Neuronal stem cell (in vitro differentiated cells): ENCODE results near the gene TMEM184C.

ENCODE experiments used
- DNase-seq: peaks from one replicate; pipeline ENCODE4 v3.0.0-alpha.2; 2013; ENCODE audit warnings: low spot score
- H2AFZ ChIP-seq: one replicate; pipeline ENCODE4 v1.6.1; 2013; ENCODE audit warnings: mild to moderate bottlenecking, low read length, inconsistent platforms
- H2AK5ac ChIP-seq: 2 replicates; pipeline ENCODE4 v1.6.1; 2013; ENCODE audit warnings: low read depth, mild to moderate bottlenecking, inconsistent platforms, low read length, moderate library complexity, mixed read lengths
- H2BK120ac ChIP-seq: 2 replicates; pipeline ENCODE4 v1.6.1; 2013; ENCODE audit warnings: low read depth, mild to moderate bottlenecking, inconsistent platforms, low read length, moderate library complexity, mixed read lengths
- H2BK12ac ChIP-seq: one replicate; pipeline ENCODE4 v1.6.1; 2013; ENCODE audit warnings: low read length, inconsistent platforms
- H2BK15ac ChIP-seq: 2 replicates; pipeline ENCODE4 v1.6.1; 2013; ENCODE audit warnings: mild to moderate bottlenecking, low read length, inconsistent platforms, mixed read lengths
- H2BK5ac ChIP-seq: one replicate; pipeline ENCODE4 v1.6.1; 2013; ENCODE audit warnings: inconsistent platforms, mild to moderate bottlenecking, low read length, moderate library complexity
- H3K14ac ChIP-seq: one replicate; pipeline ENCODE4 v1.6.1; 2013; ENCODE audit warnings: low read length, inconsistent platforms
- H3K18ac ChIP-seq: 2 replicates; pipeline ENCODE4 v1.6.1; 2013; ENCODE audit warnings: low read length, inconsistent platforms
- H3K23ac ChIP-seq: 2 replicates; pipeline ENCODE4 v1.6.1; 2013; ENCODE audit warnings: low read depth, mild to moderate bottlenecking, mixed read lengths, low read length, inconsistent platforms; ENCODE audit not compliant: poor library complexity
- H3K27ac ChIP-seq: replicated peaks from 3 replicates; pipeline ENCODE4 v1.5.1; 2013; ENCODE audit warnings: low read length, inconsistent platforms
- H3K27me3 ChIP-seq, 3 experiments: 2 replicates each; pipeline ENCODE4 v1.6.1; 2013; ENCODE audit warnings: low read length in 3 of 3, mild to moderate bottlenecking in 2 of 3, inconsistent platforms in 1 of 3, low read depth in 1 of 3, mixed read lengths in 1 of 3, moderate library complexity in 1 of 3; ENCODE audit not compliant: control insufficient read depth in 3 of 3, insufficient read depth in 3 of 3
- H3K36me3 ChIP-seq, 2 donors: replicated peaks in 1 of 2; 2 replicates each; pipeline ENCODE4 v1.6.1; 2013; ENCODE audit warnings: low read length in 2 of 2; ENCODE audit not compliant: control insufficient read depth in 2 of 2, insufficient read depth in 2 of 2
- H3K4ac ChIP-seq: 2 replicates; pipeline ENCODE4 v1.6.1; 2013; ENCODE audit warnings: inconsistent platforms, mild to moderate bottlenecking, low read length, moderate library complexity
- H3K4me1 ChIP-seq, 2 donors: 1 replicate in 1 of 2; 2 replicates in 1 of 2; pipeline ENCODE4 v1.6.1; 2013; ENCODE audit warnings: low read length in 2 of 2, low read depth in 1 of 2; ENCODE audit not compliant: control insufficient read depth in 2 of 2, insufficient read depth in 1 of 2
- H3K4me2 ChIP-seq: one replicate; pipeline ENCODE4 v1.6.1; 2013; ENCODE audit warnings: mild to moderate bottlenecking, low read length, inconsistent platforms; ENCODE audit not compliant: insufficient read depth, poor library complexity, severe bottlenecking
- H3K4me3 ChIP-seq, 2 donors: 2 replicates each; pipeline ENCODE4 v1.5.1; 2013; ENCODE audit warnings: low read length in 2 of 2, mild to moderate bottlenecking in 2 of 2, inconsistent platforms in 1 of 2, moderate library complexity in 1 of 2
- H3K79me1 ChIP-seq: one replicate; pipeline ENCODE4 v1.6.1; 2013; ENCODE audit warnings: low read depth, mild to moderate bottlenecking, inconsistent platforms, low read length, moderate library complexity
- H3K9ac ChIP-seq: one replicate; pipeline ENCODE4 v1.6.1; 2013; ENCODE audit warnings: mild to moderate bottlenecking, low read depth, low read length, inconsistent platforms; ENCODE audit not compliant: poor library complexity
- H3K9me3 ChIP-seq, 2 donors: replicated peaks in 1 of 2; 2 replicates each; pipeline versions ENCODE3 to v1.6.1; 2013; ENCODE audit warnings: low read length in 2 of 2, mild to moderate bottlenecking in 2 of 2, inconsistent platforms in 1 of 2, low read depth in 1 of 2, mixed read lengths in 1 of 2, moderate library complexity in 1 of 2; ENCODE audit not compliant: control insufficient read depth in 2 of 2, insufficient read depth in 1 of 2
- H4K8ac ChIP-seq: one replicate; pipeline ENCODE4 v1.6.1; 2013; ENCODE audit warnings: low read depth, mild to moderate bottlenecking, inconsistent platforms, low read length, moderate library complexity
- H4K91ac ChIP-seq: one replicate; pipeline ENCODE4 v1.6.1; 2013; ENCODE audit warnings: low read length, low read depth, mild to moderate bottlenecking, inconsistent platforms; ENCODE audit not compliant: poor library complexity
- WGBS, 2 donors: extraction: QIAGEN DNeasy Blood & Tissue Kit; methylation state at CpG; one replicate each; pipeline ENCODE4 v1.1.7; 2013; ENCODE audit warnings: missing lambda C conversion rate in 2 of 2, mixed read lengths in 1 of 2; ENCODE audit not compliant: insufficient read length in 2 of 2, insufficient replicate concordance in 1 of 2; ENCODE audit errors: extremely low coverage in 2 of 2; 5-methylcytosine and 5-hydroxymethylcytosine counted together

The TMEM184C gene

GRCh38 chr4:147643616-147644015 lies 26.4 kb downstream of the TMEM184C start:
- Histone ChIP-seq H3K79me1 (no peaks in the 10 kb centered on the region), H4K91ac (no peak overlapping the region), H3K9ac (no peak overlapping the region), H3K4me1 (no peaks in the 10 kb centered on the region), H2BK5ac (no peak overlapping the region), H4K8ac (no peak overlapping the region), H3K36me3 (peaks cover 6 to 51% of the 10 kb centered on the region in 2 donors), H2BK12ac (no peak overlapping the region), H3K4me3 (no peak overlapping the region), H2AK5ac (no peak overlapping the region), H2AFZ (no peak overlapping the region), H3K4me2 (no peak overlapping the region), H3K4ac (no peak overlapping the region), H2BK120ac (no peak overlapping the region), H3K23ac (no peak overlapping the region), H3K27ac (no peak overlapping the region), H3K14ac (no peak overlapping the region), H3K9me3 (no peaks in the 10 kb centered on the region), H2BK15ac (no peak overlapping the region), H3K18ac (no peak overlapping the region), H3K27me3 (no peaks in the 10 kb centered on the region)
- WGBS, 2 donors = no CpG with 5 or more reads among the region's 1 CpG
- no peak for DNase-seq

GRCh38 chr4:147644471-147644870 lies 27.3 kb downstream of the TMEM184C start:
- no peaks in the 10 kb centered on the region for H3K9me3 ChIP-seq
- no peak overlapping the region for H3K4ac ChIP-seq
- H3K27me3 ChIP-seq = no peaks in the 10 kb centered on the region
- H3K27ac ChIP-seq = no peak overlapping the region
- peaks cover 6 to 48% of the 10 kb centered on the region in 2 donors for H3K36me3 ChIP-seq
- no peak for DNase-seq
- H2AK5ac ChIP-seq = no peak overlapping the region
- H2BK15ac ChIP-seq = no peak overlapping the region
- H4K91ac ChIP-seq = no peak overlapping the region
- no peak overlapping the region for H4K8ac ChIP-seq
- no peak overlapping the region for H3K9ac ChIP-seq
- H2BK5ac ChIP-seq = no peak overlapping the region
- H3K4me2 ChIP-seq = no peak overlapping the region
- no peaks in the 10 kb centered on the region for H3K79me1 ChIP-seq
- H2BK12ac ChIP-seq = no peak overlapping the region
- no peak overlapping the region for H3K4me3 ChIP-seq
- H2AFZ ChIP-seq = no peak overlapping the region
- H3K14ac ChIP-seq = no peak overlapping the region
- H3K4me1 ChIP-seq = no peaks in the 10 kb centered on the region
- H2BK120ac ChIP-seq = no peak overlapping the region
- no peak overlapping the region for H3K18ac ChIP-seq
- WGBS, 2 donors = no CpG with 5 or more reads among the region's 3 CpGs
- no peak overlapping the region for H3K23ac ChIP-seq

GRCh38 chr4:147645099-147645498 lies 27.9 kb downstream of the TMEM184C start:
- no peak overlapping the region for H3K18ac ChIP-seq
- H2BK12ac ChIP-seq = no peak overlapping the region
- H3K4ac ChIP-seq = no peak overlapping the region
- H3K9ac ChIP-seq = no peak overlapping the region
- no peak overlapping the region for H3K23ac ChIP-seq
- H3K36me3 ChIP-seq = peaks cover 6 to 44% of the 10 kb centered on the region in 2 donors
- no peak overlapping the region for H2BK120ac ChIP-seq
- no peaks in the 10 kb centered on the region for H3K27me3 ChIP-seq
- H3K4me2 ChIP-seq = no peak overlapping the region
- no peak overlapping the region for H3K14ac ChIP-seq
- no peak overlapping the region for H4K91ac ChIP-seq
- no peak overlapping the region for H3K4me3 ChIP-seq
- H2AK5ac ChIP-seq = no peak overlapping the region
- no peak overlapping the region for H2AFZ ChIP-seq
- no peak overlapping the region for H2BK5ac ChIP-seq
- no peak overlapping the region for H4K8ac ChIP-seq
- no peaks in the 10 kb centered on the region for H3K79me1 ChIP-seq
- no peaks in the 10 kb centered on the region for H3K4me1 ChIP-seq
- no peak for DNase-seq
- no peak overlapping the region for H3K27ac ChIP-seq
- no peaks in the 10 kb centered on the region for H3K9me3 ChIP-seq
- H2BK15ac ChIP-seq = no peak overlapping the region

GRCh38 chr4:147648656-147649055 lies 31.5 kb downstream of the TMEM184C start:
- no peaks in the 10 kb centered on the region for H3K4me1 ChIP-seq
- H2BK5ac ChIP-seq = no peak overlapping the region
- H3K27ac ChIP-seq = no peak overlapping the region
- no peak overlapping the region for H3K18ac ChIP-seq
- H3K14ac ChIP-seq = no peak overlapping the region
- no peak overlapping the region for H2BK12ac ChIP-seq
- no peaks in the 10 kb centered on the region for H3K79me1 ChIP-seq
- no peak overlapping the region for H2AFZ ChIP-seq
- no peak overlapping the region for H2BK120ac ChIP-seq
- no peak for DNase-seq
- H4K91ac ChIP-seq = no peak overlapping the region
- no peak overlapping the region for H2AK5ac ChIP-seq
- H3K9ac ChIP-seq = no peak overlapping the region
- no peak overlapping the region for H3K4ac ChIP-seq
- H3K9me3 ChIP-seq = no peaks in the 10 kb centered on the region
- no peak overlapping the region for H2BK15ac ChIP-seq
- H3K4me3 ChIP-seq = no peak overlapping the region
- H3K23ac ChIP-seq = no peak overlapping the region
- H3K4me2 ChIP-seq = no peak overlapping the region
- peaks cover 4 to 32% of the 10 kb centered on the region in 2 donors for H3K36me3 ChIP-seq
- H3K27me3 ChIP-seq = no peaks in the 10 kb centered on the region
- no peak overlapping the region for H4K8ac ChIP-seq
